ENCODE measurements around the gene BCL7C.
"Not testable (repeated sequence)": the region's sequence is repeated elsewhere in the genome, so short reads cannot be mapped to it uniquely, and the experiment has no call there.

BCL7C gene

DNA sequence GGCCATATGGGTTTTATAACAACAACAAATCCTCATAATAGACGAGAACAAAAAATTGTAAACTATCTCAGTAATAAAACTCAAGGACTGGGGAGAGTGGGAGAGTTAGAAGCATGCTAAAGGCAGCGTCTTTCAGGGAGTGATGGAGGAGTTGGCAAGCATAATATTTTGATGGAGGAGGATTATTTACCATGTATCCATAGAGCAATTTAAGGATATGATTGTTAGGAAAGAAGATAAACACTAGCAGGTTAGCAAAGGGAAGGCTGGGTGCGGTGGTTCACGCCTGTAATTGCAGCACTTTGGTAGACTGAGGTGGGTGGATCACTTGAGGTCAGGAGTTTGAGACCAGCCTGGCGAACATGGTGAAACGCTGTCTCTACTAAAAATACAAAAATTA is 27.8 kb downstream of the BCL7C start:
- DNase-seq (ENCODE audit: low read depth in 2 of 2): no peak

DNA sequence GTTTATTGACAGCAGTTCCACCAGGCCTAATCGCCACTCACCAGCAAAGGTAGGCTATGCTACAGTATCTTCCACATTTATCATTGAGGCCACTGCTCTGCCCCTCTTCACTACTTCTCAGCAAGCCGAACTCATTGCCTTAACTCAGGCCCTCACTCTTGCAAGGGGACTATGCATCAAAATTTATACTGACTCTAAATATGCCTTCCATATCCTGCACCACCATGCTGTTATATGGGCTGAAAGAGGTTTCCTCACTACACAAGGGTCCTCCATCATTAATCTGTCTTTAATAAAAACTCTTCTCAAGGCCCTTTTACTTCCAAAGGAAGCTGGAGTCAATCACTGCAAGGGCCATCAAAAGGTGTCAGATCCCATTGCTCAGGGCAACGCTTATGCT is 30.7 kb downstream of the BCL7C start:
- not testable (repeated sequence) for DNase-seq (ENCODE audit: low read depth in 2 of 2)

DNA sequence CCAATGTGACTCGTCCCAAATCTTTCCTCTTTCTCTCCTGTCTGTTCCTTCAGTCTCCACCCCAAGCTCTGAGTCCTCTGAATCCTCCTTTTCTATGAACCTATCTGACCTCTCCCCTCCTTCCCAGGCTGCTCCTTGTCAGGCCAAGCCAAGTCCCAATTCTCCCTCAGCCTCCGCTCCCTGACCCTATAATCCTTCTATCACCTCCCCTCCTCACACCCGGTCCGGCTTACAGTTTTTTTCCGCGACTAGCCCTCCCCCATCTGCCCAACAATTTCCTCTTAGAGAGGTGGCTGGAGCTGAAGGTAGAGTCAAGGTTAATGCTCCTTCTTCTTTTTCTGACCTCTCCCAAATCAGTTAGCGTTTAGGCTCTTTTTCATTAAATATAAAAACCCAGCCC is 33.1 kb downstream of the BCL7C start:
- DNase-seq (ENCODE audit: low read depth in 2 of 2): not testable (repeated sequence)

DNA sequence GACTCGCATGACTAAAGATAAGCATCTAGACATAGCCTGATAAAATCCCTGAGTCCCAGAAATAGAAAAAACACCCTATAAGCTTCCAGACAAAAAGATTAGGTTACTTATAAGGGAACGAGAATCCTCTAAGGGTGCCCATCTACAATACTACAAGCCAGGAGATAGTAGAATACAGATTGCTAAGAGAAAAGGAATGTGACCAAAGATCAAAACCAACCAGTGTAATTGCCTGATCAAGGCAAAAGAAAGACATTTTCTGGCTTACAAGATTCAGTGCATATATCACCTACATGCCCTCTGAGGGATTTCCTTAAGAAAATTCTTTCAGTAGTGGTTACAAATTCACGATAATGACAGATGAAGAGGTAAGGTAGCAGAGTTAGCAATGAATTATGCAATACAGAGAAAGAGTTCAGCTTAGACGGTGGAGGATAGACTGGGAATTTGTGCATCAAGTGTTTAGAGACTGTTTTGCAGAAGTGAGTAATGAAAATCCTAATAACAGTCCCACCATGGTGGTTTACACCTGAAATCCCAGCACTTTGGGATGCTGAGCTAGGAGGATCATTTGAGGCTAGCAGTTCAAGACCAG is 35.0 kb downstream of the BCL7C start:
- no peak for DNase-seq (ENCODE audit: low read depth in 2 of 2)

DNA sequence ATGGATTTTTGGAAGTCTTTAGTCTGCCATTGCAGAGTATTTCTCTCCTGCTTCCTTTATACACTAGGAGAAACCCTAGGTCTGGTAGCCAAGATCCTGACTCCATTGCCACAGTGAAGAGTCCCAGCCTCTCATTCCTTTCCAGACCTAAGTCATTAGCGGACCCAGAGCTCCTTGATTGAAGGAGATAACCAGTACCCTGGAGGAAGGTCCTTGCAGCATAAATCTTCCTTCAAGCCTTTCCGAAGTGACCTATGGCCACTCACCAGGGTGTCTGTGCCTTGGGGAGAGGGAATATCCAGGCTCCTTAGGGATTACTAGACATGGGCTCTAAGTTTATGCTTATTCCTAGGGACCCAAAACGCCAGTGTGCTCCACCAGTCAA is 35.8 kb downstream of the BCL7C start:
- DNase-seq (ENCODE audit: low read depth in 2 of 2): no peak

DNA sequence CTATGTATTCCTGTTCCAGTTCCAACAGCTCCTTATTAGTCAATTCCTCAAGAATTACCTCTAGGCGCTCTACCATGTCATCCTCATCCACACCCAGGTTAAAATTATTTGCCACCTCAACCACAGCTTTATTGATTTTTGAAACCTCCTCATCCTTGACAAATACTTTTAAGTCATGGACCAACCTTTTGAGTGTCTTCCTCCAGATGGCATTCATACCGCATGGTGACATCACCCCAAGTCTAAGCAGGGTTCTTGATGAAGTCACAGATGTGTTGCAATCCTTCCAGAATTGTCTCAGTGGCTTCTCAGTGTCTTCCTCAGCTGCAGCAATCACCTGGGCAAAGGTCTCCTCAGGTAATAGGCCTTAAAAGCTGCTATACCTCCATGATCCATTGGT is 40.1 kb downstream of the BCL7C start:
- no peak for DNase-seq (ENCODE audit: low read depth in 2 of 2)

DNA sequence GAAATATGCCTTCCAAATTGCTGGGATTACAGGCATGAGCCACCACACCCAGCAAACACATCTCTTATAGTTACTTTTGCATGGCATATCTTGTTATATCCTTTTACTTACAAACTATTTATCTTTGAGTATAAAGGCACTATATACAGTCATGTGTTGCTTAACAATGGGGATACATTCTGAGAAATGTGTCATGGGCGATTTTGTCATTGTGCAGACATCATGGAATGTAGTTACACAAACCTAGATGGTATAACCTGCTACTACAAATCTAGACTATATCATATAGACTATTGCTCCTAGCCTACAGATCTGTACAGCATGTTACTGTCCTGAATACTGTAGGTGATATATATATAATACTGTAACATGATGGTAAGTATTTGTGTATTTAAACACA is 43.6 kb downstream of the BCL7C start:
- no peak for DNase-seq (ENCODE audit: low read depth in 2 of 2)

DNA sequence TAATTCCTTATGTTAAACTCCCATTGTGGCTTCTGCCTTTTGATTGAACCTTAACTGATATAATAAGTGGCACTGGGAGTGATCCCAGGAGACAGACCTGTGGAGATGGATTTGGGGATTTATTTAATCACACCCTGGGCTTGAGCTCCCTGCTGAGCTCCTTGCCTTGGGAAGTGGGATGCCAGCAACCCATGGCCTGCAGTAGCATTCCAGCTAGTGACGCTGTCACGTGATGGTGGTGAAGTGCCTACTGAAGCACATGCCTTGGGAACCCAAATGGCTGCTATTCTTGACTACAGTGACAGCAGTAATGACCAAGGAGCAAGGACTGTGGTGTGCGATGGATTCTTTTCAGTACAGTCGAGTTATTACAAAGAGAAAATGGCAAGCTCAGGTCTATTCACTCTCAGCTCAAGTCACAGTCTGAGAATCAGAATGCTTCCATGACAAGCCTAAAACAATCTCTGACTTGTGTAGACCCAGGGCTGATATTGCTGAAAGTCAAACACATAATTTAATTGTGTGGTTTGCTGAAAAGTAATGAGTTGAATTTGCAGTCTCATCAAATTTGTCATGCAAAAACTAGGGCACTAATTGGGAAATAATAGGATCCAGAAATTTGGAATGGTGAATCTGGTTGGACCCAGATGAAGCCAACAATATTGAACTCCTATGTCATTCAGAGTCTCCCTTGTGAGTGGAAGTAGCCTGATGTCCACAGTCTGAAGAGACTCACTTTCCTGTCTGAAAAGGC is 47.1 kb downstream of the BCL7C start:
- DNase-seq (ENCODE audit: low read depth in 2 of 2): no peak

DNA sequence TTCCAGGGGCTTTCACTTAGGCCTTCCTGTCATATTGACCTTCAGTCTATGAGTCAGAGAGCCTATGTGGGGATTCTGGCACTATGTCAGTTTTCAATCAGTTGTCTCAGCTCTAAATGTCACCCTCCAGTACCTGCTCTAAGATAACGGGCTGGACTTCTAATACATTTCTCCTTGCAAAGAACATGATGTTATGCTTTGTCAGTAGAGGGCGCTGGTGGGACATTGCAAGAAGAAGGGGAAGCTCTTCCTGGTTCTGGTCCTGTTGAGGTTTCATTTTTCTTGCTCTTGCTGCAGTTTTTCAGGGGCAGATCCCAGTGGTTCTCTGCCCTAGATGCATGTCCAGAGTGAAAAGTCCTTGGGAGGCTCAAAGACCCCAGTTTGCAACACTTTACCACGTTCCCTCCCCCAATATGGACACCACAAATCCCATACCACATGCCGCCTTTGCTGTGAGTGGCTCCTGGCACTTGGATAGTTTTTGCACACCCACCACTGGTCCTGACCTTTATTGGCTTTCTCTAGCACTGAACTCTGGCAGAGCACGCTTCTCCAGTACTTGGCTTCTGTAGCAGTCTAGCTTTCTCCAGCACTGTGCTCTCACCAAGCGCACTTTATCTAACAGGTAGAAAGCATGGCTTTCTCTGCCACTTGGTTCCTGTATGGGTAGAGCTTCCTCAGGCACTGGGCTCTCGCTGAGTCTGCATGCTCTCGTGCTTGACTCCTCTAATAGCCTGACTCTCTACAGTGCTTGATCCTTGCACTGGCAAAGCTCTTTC is 49.0 kb downstream of the BCL7C start:
- DNase-seq (ENCODE audit: low read depth in 2 of 2): peak; percentile 45 to 73

DNA sequence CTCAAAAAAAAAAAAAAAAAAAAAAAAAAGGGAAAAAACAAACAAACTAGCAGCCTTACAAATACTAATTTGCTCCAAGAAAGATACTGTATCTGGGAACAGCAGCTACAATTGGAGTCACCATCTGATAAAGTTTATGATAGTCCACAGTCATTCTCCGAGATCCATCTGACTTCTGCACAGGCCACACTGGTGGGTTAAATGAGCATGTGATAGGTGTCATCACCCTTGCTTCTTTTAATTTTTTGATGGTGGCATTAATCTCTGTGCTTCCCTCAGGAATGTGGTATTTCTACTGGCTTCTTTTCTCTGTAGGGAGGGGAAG is 49.6 kb downstream of the BCL7C start:
- no peak for DNase-seq (ENCODE audit: low read depth in 2 of 2)

DNA sequence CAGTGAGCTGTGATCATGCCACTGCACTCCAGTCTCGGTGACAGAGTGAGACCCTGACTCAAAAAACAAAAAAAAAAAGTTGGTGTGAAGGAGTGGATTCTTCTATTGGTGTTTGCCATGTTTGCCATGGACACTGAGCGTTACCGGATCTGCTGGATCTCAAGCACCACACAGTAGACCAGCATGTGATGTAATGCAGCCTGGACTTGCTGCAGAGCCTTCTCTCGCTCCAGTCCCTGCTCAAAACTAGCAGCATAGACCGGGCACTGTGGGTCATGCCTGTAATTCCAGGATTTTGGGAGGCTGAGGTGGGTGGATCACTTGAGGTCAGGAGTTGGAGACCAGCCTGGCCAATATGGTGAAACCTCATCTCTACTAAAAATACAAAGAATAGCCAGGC is 50.4 kb downstream of the BCL7C start:
- no peak for DNase-seq (ENCODE audit: low read depth in 2 of 2)

DNA sequence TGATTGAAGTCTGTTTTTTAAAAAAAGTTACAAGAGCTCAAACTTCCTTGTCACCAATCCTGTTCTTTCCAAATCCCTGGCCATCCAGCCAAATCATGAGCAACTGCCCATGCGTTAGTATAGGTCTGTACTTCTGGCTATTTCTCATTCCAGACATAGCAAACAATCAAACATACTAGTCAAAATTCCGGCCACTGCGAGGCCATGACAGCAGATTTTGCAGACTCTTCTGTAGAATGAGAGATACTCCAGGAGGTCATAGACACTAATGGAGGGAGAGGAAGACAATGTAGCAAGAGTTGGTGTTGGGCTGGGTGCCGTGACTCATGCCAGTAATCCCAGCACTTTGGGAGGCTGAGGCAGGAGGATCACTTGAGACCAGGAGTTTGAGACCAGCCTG is 50.9 kb downstream of the BCL7C start:
- no peak for DNase-seq (ENCODE audit: low read depth in 2 of 2)

DNA sequence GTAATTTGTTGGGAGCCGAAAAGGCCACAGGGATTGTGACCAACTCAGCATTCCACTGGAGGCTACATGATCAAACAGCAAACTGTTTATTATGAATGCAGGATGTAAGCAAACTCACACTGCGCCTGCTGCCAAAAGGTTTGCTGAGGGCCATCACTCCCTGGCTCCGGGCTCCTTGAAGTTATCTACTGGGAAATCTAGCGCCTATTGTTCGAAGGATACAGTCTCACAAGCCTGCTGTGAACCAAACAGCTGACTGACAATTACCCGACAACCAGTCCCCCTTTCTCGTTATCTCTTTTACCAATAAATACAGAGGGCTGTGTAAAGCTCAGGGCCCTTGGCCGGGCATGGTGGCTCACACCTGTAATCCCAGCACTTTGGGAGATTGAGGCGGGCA is 52.5 kb downstream of the BCL7C start:
- no peak for DNase-seq (ENCODE audit: low read depth in 2 of 2)

DNA sequence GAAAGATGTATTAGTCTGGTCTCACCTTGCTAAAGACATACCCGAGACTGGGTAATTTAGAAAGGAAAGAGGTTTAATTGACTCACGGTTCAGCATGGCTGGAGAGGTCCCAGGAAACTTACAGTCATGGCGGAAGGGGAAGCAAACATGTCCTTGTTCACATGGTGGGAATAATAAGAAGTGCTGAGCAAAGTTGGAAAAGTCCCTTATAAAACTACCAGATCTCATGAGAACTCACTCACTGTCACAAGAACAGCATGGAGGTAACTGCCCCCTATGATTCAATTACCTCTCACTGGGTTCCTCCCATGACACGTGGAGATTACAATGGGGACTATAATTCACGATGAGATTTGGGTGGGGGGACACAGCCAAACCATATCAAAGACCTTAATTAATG is 53.3 kb downstream of the BCL7C start:
- no peak for DNase-seq (ENCODE audit: low read depth in 2 of 2)

DNA sequence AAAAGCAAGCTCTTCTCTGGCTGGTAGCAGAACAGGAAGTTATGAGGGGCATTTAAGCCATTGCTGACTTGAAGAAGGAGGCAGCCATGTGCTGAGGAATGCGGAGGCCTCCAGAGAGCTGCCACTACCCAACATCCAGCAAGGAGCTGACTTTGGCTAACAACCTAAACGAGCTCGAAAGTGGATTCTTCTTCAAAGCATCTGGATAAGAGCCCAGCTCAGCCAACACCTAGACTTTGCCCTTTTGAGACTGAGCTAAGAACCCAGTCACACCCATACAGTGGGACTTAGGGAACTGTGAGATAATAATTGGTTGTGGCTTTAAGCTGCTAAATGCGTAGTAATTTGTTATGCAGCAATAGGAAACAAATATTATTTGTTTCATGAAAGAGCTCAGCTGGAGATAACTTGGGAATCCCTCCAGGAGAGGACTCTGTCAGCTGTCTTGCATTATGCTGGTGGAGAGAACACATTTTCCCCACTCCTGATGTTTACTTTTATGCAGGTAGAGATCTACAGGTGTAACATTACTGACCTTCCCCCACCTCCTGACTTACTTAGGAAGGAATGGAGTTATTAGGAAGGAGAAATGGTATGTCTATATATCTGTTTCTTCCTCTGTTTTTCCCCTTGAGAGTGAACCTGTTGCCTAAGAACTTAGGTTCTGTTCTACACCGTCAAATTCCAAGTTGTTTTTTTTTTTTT is 54.2 kb downstream of the BCL7C start:
- no peak for DNase-seq (ENCODE audit: low read depth in 2 of 2)

DNA sequence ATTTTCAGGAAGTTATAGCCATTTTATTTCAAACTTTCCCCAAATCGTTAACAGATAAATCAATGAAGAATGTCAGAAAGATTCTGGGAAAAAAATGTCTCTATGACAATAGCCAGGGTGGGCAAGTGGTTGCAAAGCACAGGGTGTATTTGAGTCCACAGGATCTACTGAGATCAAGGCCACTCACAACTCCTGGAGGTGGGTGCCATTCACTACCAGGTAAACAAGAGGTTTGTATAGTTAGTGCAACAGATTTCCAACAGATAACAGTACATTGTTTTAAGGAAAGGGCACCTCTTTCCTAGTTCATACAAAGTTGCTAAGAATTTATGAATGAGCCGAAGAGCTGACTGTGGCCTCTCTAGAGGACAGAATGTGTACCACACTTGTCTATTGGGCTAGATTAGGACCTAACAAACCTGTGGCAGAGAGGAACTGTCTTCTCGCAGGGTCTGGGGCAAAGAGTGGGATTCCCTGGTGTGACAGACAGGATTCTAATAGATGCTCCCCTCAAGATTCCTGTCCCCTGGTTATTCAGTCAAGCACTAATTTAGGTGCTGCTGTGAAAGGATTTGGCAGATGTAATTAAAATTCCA is 54.9 kb downstream of the BCL7C start:
- no peak for DNase-seq (ENCODE audit: low read depth in 2 of 2)

DNA sequence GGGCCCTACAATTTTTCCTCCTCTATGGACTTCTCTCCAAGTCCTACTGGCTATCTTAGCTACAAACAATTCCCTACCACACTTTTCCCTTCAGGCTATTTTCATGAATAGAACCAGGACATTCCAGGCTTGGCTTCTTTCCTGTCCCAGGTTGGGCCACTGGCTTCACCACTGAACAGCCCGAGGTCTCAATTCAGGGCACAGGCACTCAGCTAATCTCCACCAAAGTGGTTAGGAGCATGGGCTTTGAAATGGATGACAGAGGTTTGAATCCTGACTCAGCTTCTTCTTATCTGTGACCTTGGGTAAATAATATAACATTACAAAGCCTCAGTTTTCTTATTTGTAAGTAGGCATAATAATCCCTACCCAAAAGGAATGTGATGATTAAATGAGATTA is 56.0 kb downstream of the BCL7C start:
- DNase-seq (ENCODE audit: low read depth in 2 of 2): no peak
